ENCODE data around the gene C1GALT1. TPM values are rescaled to one million over a fixed set of nuclear protein-coding genes. Genes with fewer than 3 reads are reported as not detected.

C1GALT1 gene
- total and polyA plus RNA-seq, 2 experiments from 2014 or later = 58.2 to 203 TPM

GRCh38 chr7:7151285-7151684 lies 31.1 kb upstream of the C1GALT1 start (continued):
- TF ChIP-seq REST (IDR thresholded peaks at IDR 0.05; ENCODE audit: unreplicated experiment) (no peak), ZNF331 (CRISPR knock-in tag; IDR thresholded peaks at IDR 0.05; ENCODE audit: low read depth) (no peak), JUNB (IDR thresholded peaks at IDR 0.05; ENCODE audit: unreplicated experiment) (no peak), CREB1 (CRISPR knock-in tag; IDR thresholded peaks at IDR 0.05; ENCODE audit: low read depth) (no peak), STAT1 (IDR thresholded peaks at IDR 0.05; ENCODE audit: unreplicated experiment) (no peak), EZH2phosphoT487 (IDR thresholded peaks at IDR 0.05; ENCODE audit: unreplicated experiment) (no peak), NANOG (IDR thresholded peaks at IDR 0.05; ENCODE audit: borderline replicate concordance) (no peak), ZNF114 (CRISPR knock-in tag; IDR thresholded peaks at IDR 0.05) (no peak)

- no peaks in the 10 kb centered on the region for H3K4me1 ChIP-seq (ENCODE audit: insufficient read depth)
- Mint-ChIP-seq H3K9me3 (peaks cover 32% of the 10 kb centered on the region), H3K4me1 (no peaks in the 10 kb centered on the region), H3K36me3 (ENCODE audit: low read depth) (peaks cover 24% of the 10 kb centered on the region), H3K27ac (no peak overlapping the region), H3K4me3 (no peak overlapping the region), H3K27me3 (ENCODE audit: insufficient read depth, low read depth, poor library complexity) (peaks cover 2% of the 10 kb centered on the region)
- H3K27ac ChIP-seq (ENCODE audit: low read depth) = no peak overlapping the region
- no peak overlapping the region for H2AFZ ChIP-seq
- no peaks in the 10 kb centered on the region for H3K79me2 ChIP-seq (replicated peaks; ENCODE audit: insufficient read depth)
- H3K4me2 ChIP-seq = no peak overlapping the region
- H3K4me3 ChIP-seq = no peak overlapping the region
- DNase-seq (ENCODE audit: low spot score) (no peak), ATAC-seq (no peak)
- no peaks in the 10 kb centered on the region for H3K27me3 ChIP-seq (ENCODE audit: insufficient read depth)
- H3K36me3 ChIP-seq (ENCODE audit: insufficient read depth) = no peaks in the 10 kb centered on the region
- H3F3A ChIP-seq (replicated peaks; ENCODE audit: low read depth) = no peaks in the 10 kb centered on the region
- H4K20me1 ChIP-seq (replicated peaks; ENCODE audit: insufficient read depth) = no peaks in the 10 kb centered on the region
- 0 out of 2 replicates have a peak, but pooled peaks cover 3% of the 10 kb centered on the region for H3K9me2 ChIP-seq (ENCODE audit: insufficient read depth)
- TF ChIP-seq JUNB (IDR thresholded peaks at IDR 0.05; ENCODE audit: unreplicated experiment) = no peak
- no peak for TF ChIP-seq STAT1 (IDR thresholded peaks at IDR 0.05; ENCODE audit: unreplicated experiment)
- TF ChIP-seq ETS1 (IDR thresholded peaks at IDR 0.05) = no peak
- TF ChIP-seq ZNF462 (CRISPR knock-in tag; IDR thresholded peaks at IDR 0.05) = no peak
- no peak for TF ChIP-seq ZNF114 (CRISPR knock-in tag; IDR thresholded peaks at IDR 0.05)
- TF ChIP-seq CREB1 (CRISPR knock-in tag; IDR thresholded peaks at IDR 0.05; ENCODE audit: low read depth) = no peak
- TF ChIP-seq ZNF331 (CRISPR knock-in tag; IDR thresholded peaks at IDR 0.05; ENCODE audit: low read depth) = no peak
- no peak for TF ChIP-seq EZH2 (IDR thresholded peaks at IDR 0.05; ENCODE audit: low read depth, unreplicated experiment)
- no peak for TF ChIP-seq POLR2AphosphoS5 (IDR thresholded peaks at IDR 0.05; ENCODE audit: low read depth)
Measured at GRCh38 chr7:7151865-7152264, 30.5 kb upstream of the C1GALT1 start.
